Measurements from ENCODE around the gene CUTA. TPM values are rescaled to one million over a fixed set of nuclear protein-coding genes. Genes with fewer than 3 reads are reported as not detected.

CUTA gene
- total and polyA plus RNA-seq, 2 experiments from 2014 or later: 207 to 421 TPM

- Histone ChIP-seq H3K4me1 (ENCODE audit: insufficient read depth) (peaks cover 44% of the 10 kb centered on the region), H3K27me3 (ENCODE audit: insufficient read depth) (no peaks in the 10 kb centered on the region), H4K20me1 (replicated peaks; ENCODE audit: insufficient read depth) (peaks cover 22% of the 10 kb centered on the region), H3K79me2 (replicated peaks; ENCODE audit: insufficient read depth) (peaks cover 48% of the 10 kb centered on the region), H3F3A (replicated peaks; ENCODE audit: low read depth) (peaks cover 26% of the 10 kb centered on the region), H3K4me2 (peak overlapping the region; percentile 99), H3K27ac (ENCODE audit: low read depth) (no peak overlapping the region), H2AFZ (no peak overlapping the region), H3K36me3 (ENCODE audit: insufficient read depth) (peaks cover 14% of the 10 kb centered on the region; the same call in 1 of the 2 replicates), H3K9me2 (ENCODE audit: insufficient read depth) (no peaks in the 10 kb centered on the region), H3K4me3 (peak overlapping the region; percentile 98; the same call in 1 of the 2 replicates)
- DNase-seq (ENCODE audit: low spot score) (no peak), ATAC-seq (no peak)
- Mint-ChIP-seq H3K4me3 (peak overlapping the region; percentile 99), H3K9me3 (no peaks in the 10 kb centered on the region), H3K4me1 (peaks cover 58% of the 10 kb centered on the region), H3K27ac (peak overlapping the region; percentile 54), H3K27me3 (ENCODE audit: insufficient read depth, low read depth, poor library complexity) (peaks cover 31% of the 10 kb centered on the region), H3K36me3 (ENCODE audit: low read depth) (peaks cover 56% of the 10 kb centered on the region)
- TF ChIP-seq STAT1 (IDR thresholded peaks at IDR 0.05; ENCODE audit: unreplicated experiment) (no peak), ZNF114 (CRISPR knock-in tag; IDR thresholded peaks at IDR 0.05) (no peak), POLR2AphosphoS5 (IDR thresholded peaks at IDR 0.05; ENCODE audit: low read depth) (no peak; the same call in 1 of the 2 replicates), CTCF (conservative IDR thresholded peaks at IDR 0.05; ENCODE audit: low read depth in 2 of 2) (no peak), EZH2 (IDR thresholded peaks at IDR 0.05; ENCODE audit: low read depth, unreplicated experiment) (no peak), ETS1 (IDR thresholded peaks at IDR 0.05) (no peak), EZH2phosphoT487 (IDR thresholded peaks at IDR 0.05; ENCODE audit: unreplicated experiment) (no peak), CREB1 (CRISPR knock-in tag; IDR thresholded peaks at IDR 0.05; ENCODE audit: low read depth) (no peak)
Measured at GRCh38 chr6:33415831-33416230, 2.1 kb downstream of the CUTA start.

- H3K27me3 ChIP-seq (ENCODE audit: insufficient read depth): no peaks in the 10 kb centered on the region
- peak overlapping the region; percentile 99; the same call in 2 of the 3 replicates for H3K4me3 Mint-ChIP-seq
- peaks cover 27% of the 10 kb centered on the region for H3F3A ChIP-seq (replicated peaks; ENCODE audit: low read depth)
- H3K79me2 ChIP-seq (replicated peaks; ENCODE audit: insufficient read depth): peaks cover 44% of the 10 kb centered on the region
- H3K36me3 ChIP-seq (ENCODE audit: insufficient read depth): peaks cover 14% of the 10 kb centered on the region; the same call in 1 of the 2 replicates
- peaks cover 44% of the 10 kb centered on the region for H3K4me1 ChIP-seq (ENCODE audit: insufficient read depth)
- no peak overlapping the region for H2AFZ ChIP-seq
- peak overlapping the region; percentile 27; the same call in 1 of the 2 replicates for H3K27ac Mint-ChIP-seq
- peaks cover 34% of the 10 kb centered on the region for H3K27me3 Mint-ChIP-seq (ENCODE audit: insufficient read depth, low read depth, poor library complexity)
- H3K27ac ChIP-seq (ENCODE audit: low read depth): peak overlapping the region; percentile 42; the same call in 1 of the 2 replicates
- TF ChIP-seq CTCF (conservative IDR thresholded peaks at IDR 0.05; ENCODE audit: low read depth in 2 of 2) (peak; percentile 64 to 69), STAT1 (IDR thresholded peaks at IDR 0.05; ENCODE audit: unreplicated experiment) (no peak), JUNB (IDR thresholded peaks at IDR 0.05; ENCODE audit: unreplicated experiment) (no peak), POLR2AphosphoS5 (IDR thresholded peaks at IDR 0.05; ENCODE audit: low read depth) (no peak), CREB1 (CRISPR knock-in tag; IDR thresholded peaks at IDR 0.05; ENCODE audit: low read depth) (no peak)
- ATAC-seq: no peak
- peaks cover 56% of the 10 kb centered on the region for H3K36me3 Mint-ChIP-seq (ENCODE audit: low read depth)
- no peaks in the 10 kb centered on the region for H3K9me3 Mint-ChIP-seq
- peak overlapping the region; percentile 38; the same call in 1 of the 2 replicates for H3K4me2 ChIP-seq
- no peaks in the 10 kb centered on the region for H3K9me2 ChIP-seq (ENCODE audit: insufficient read depth)
- peaks cover 59% of the 10 kb centered on the region for H3K4me1 Mint-ChIP-seq
- H3K4me3 ChIP-seq: peak overlapping the region; percentile 17; the same call in 1 of the 2 replicates
- peaks cover 22% of the 10 kb centered on the region for H4K20me1 ChIP-seq (replicated peaks; ENCODE audit: insufficient read depth)
- peak; percentile 67 for DNase-seq (ENCODE audit: low spot score)
Measured at GRCh38 chr6:33414592-33415271, 3.2 kb downstream of the CUTA start.

Measured in GM23338 (cell line).